Osteoblast (primary cell): ENCODE data around the gene LOXL4. TPM values are rescaled to one million over a fixed set of nuclear protein-coding genes. Genes with fewer than 3 reads are reported as not detected.

Experiments used
- DNase-seq: peaks from one replicate; pipeline ENCODE4 v3.0.0; 2011; ENCODE audit warnings: low spot score, mixed read lengths; ENCODE audit not compliant: insufficient read length; ENCODE audit errors: missing footprints
- H2AFZ ChIP-seq: 2 replicates; pipeline ENCODE4 v1.6.0; 2011; ENCODE audit warnings: mild to moderate bottlenecking, low read length
- H3K27ac ChIP-seq: 2 replicates; pipeline ENCODE4 v1.5.1; 2011; ENCODE audit warnings: mild to moderate bottlenecking, low read depth, low read length, moderate library complexity
- H3K27me3 ChIP-seq: 2 replicates; pipeline ENCODE4 v1.6.0; 2012; ENCODE audit warnings: mild to moderate bottlenecking, control low read depth, inconsistent platforms, low read length, moderate library complexity; ENCODE audit not compliant: insufficient read depth
- H3K36me3 ChIP-seq: 2 replicates; pipeline ENCODE4 v1.5.1; 2011; ENCODE audit warnings: mild to moderate bottlenecking, low read length, control low read depth, moderate library complexity; ENCODE audit not compliant: insufficient read depth
- H3K4me1 ChIP-seq: 2 replicates; pipeline ENCODE4 v1.5.1; 2011; ENCODE audit warnings: mild to moderate bottlenecking, low read length, control low read depth, moderate library complexity; ENCODE audit not compliant: insufficient read depth
- H3K4me2 ChIP-seq: 2 replicates; pipeline ENCODE4 v1.6.0; 2011; ENCODE audit warnings: mild to moderate bottlenecking, low read length; ENCODE audit not compliant: insufficient read depth
- H3K4me3 ChIP-seq: fragments of 200-600 bp; sonication (generic); 3 replicates; pipeline ENCODE4 v1.5.1; 2012; ENCODE audit warnings: mild to moderate bottlenecking, low read length, inconsistent platforms; ENCODE audit not compliant: insufficient read depth
- H3K79me2 ChIP-seq: 2 replicates; pipeline ENCODE4 v1.6.0; 2012; ENCODE audit warnings: mild to moderate bottlenecking, low read length, control low read depth, inconsistent platforms; ENCODE audit not compliant: insufficient read depth
- H3K9me3 ChIP-seq: 2 replicates; pipeline ENCODE4 v1.5.1; 2011; ENCODE audit warnings: low read depth, low read length, control low read depth
- H4K20me1 ChIP-seq: 2 replicates; pipeline ENCODE4 v1.6.0; 2012; ENCODE audit warnings: mild to moderate bottlenecking, low read length, control low read depth; ENCODE audit not compliant: insufficient read depth
- total RNA-seq: library from RNA; depleted of rRNA; stranded (reverse); fragments of >200 nt; gene quantifications from 2 replicates; pipeline ENCODE4 v1.2.3, GENCODE V29; 2012
- TF ChIP-seq, protein P1 (sequence below): IDR thresholded peaks from 2 replicates; pipeline ENCODE4 v1.5.1; 2011; ENCODE audit warnings: mild to moderate bottlenecking, low read depth, low read length, moderate library complexity; ENCODE audit errors: extremely low read depth

LOXL4 gene
- total RNA-seq, 1 donor: 36.6 TPM

DNA sequence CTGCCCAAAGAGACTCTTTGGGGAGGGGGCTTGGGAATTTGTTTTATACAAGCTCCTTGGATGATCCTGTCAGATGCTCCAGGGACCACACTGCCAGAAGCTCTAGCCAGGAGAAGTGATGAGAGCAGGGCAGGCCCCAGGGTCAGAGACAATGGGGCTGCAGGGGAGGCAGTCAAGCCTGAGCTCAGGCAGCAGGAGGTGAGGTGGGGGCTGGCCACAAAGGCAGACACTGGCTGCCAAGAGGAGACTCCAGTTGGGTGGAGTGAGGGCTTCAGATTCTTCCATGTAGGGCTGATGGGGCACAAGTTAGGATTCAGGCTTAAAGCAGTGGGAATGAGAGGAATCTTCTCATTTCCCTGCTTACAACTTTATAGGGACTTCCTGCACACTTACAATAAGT is 35.6 kb upstream of the LOXL4 start:
- Histone ChIP-seq H3K36me3 (no peaks in the 10 kb centered on the region), H3K27me3 (peaks cover 18% of the 10 kb centered on the region), H3K4me3 (no peak overlapping the region), H3K4me2 (no peak overlapping the region), H3K4me1 (no peaks in the 10 kb centered on the region), H3K27ac (no peak overlapping the region), H2AFZ (no peak overlapping the region), H3K9me3 (no peaks in the 10 kb centered on the region), H4K20me1 (no peaks in the 10 kb centered on the region), H3K79me2 (no peaks in the 10 kb centered on the region)
- DNase-seq: no peak
- TF ChIP-seq, protein P1, sequence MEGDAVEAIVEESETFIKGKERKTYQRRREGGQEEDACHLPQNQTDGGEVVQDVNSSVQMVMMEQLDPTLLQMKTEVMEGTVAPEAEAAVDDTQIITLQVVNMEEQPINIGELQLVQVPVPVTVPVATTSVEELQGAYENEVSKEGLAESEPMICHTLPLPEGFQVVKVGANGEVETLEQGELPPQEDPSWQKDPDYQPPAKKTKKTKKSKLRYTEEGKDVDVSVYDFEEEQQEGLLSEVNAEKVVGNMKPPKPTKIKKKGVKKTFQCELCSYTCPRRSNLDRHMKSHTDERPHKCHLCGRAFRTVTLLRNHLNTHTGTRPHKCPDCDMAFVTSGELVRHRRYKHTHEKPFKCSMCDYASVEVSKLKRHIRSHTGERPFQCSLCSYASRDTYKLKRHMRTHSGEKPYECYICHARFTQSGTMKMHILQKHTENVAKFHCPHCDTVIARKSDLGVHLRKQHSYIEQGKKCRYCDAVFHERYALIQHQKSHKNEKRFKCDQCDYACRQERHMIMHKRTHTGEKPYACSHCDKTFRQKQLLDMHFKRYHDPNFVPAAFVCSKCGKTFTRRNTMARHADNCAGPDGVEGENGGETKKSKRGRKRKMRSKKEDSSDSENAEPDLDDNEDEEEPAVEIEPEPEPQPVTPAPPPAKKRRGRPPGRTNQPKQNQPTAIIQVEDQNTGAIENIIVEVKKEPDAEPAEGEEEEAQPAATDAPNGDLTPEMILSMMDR: no peak

DNA sequence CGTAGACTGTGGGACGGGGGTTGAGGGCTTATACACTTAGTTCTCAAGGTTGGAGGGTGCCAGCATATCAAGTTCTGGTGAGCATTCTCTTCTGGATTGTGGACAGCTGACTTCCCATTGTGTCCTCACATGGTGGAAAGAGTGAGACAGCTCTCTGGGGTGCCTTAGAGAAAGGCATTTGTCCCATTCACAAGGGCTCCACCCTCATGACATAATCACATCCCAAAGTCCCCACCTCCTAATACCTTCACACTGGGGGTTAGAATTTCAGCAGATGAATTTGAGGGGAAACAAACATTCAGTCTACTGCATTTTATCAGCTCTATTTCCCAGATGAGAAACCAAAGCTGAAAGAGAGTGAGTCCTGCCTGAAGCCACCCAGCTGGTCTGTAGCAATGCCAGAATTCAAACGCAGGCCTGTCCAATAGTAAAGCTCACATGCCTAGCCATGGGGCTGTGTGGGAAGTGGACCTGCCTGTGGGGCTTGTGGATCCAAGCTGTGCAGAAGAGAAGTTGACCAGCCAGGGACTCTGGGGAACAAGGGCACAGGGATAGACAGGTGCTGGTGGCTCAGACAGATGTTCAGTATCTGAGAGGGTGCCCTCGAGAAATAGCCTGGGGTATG is 34.9 kb upstream of the LOXL4 start:
- no peaks in the 10 kb centered on the region for H3K79me2 ChIP-seq
- H3K4me2 ChIP-seq: no peak overlapping the region
- TF ChIP-seq, protein P1: no peak
- no peak overlapping the region for H2AFZ ChIP-seq
- DNase-seq: no peak
- no peak overlapping the region for H3K4me3 ChIP-seq
- no peaks in the 10 kb centered on the region for H3K36me3 ChIP-seq
- no peaks in the 10 kb centered on the region for H3K9me3 ChIP-seq
- no peak overlapping the region for H3K27ac ChIP-seq
- no peaks in the 10 kb centered on the region for H3K4me1 ChIP-seq
- H4K20me1 ChIP-seq: no peaks in the 10 kb centered on the region
- H3K27me3 ChIP-seq: peaks cover 18% of the 10 kb centered on the region

DNA sequence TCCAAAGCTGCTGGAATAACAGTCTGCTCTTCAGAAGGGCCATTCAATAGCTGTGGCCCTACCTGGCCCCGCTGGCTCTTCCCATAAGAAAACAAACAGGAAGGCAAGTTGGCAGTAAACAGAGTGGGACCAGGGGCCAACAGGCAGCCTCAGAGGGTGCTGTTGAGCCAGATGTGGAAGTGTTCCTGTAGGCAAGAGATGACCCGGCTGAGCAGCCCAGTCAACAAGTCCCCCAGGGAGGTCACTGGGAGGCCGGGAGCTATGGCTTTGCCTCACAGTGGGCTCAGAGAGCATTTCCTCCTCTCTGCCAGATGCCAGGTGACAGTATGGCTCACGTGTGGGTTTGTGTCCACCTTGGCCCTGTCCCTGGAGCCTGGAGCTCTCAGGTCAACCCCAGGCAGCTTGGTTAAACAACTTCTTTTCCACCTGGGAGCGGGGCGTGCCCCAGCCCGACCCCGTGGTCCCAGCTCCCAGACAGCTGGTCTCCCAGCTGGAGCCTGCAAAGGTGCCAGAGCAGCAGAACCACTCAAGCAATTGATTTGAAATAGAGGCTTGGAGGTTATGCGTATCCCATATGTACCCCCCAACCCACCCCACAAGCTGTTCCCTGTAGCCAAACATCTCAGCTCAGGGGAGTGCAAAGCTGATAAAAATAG is 33.8 kb upstream of the LOXL4 start:
- H4K20me1 ChIP-seq: no peaks in the 10 kb centered on the region
- H3K4me3 ChIP-seq: no peak overlapping the region
- no peaks in the 10 kb centered on the region for H3K36me3 ChIP-seq
- TF ChIP-seq, protein P1: no peak
- no peak for DNase-seq
- H3K27me3 ChIP-seq: peaks cover 18% of the 10 kb centered on the region
- peaks cover 1% of the 10 kb centered on the region for H3K4me1 ChIP-seq
- no peak overlapping the region for H2AFZ ChIP-seq
- no peaks in the 10 kb centered on the region for H3K9me3 ChIP-seq
- H3K4me2 ChIP-seq: no peak overlapping the region
- no peak overlapping the region for H3K27ac ChIP-seq
- H3K79me2 ChIP-seq: no peaks in the 10 kb centered on the region

DNA sequence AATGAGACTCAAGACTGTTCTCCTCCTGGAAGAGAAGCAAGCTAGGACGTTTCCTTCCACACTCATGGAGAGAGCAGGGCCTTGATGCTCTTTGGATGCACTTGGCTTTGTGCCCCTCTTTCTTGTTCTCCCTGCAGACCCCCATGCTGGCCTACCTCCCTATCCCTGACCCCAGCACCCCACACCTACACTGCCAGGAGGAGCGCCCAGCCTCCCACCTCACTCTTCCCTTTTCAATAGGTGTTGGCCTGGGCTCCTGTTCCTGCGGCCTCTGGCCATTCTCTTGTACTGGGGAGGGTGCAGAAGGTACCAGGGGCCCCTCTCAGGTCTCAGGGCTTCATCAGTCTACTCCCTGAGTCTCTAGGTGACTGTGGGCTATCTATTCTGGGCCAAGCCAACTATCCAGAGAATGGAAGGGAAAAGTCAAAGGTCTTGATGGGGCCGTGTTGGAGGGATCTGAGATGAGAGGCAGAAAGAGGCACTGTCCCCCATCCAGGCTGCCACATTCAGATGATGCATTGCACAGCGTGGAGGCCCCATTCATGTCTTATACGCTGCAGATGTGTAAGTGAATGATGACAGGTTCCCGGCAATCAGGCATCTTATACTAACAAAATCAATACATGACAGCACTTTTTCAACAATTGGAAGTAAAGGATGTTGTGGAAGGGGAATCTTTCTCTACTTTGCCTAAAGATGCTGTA is 32.7 kb upstream of the LOXL4 start:
- Histone ChIP-seq H3K79me2 (no peaks in the 10 kb centered on the region), H3K4me2 (no peak overlapping the region), H3K4me3 (no peak overlapping the region), H4K20me1 (no peaks in the 10 kb centered on the region), H3K36me3 (no peaks in the 10 kb centered on the region), H3K27ac (no peak overlapping the region), H3K4me1 (peaks cover 12% of the 10 kb centered on the region), H2AFZ (no peak overlapping the region), H3K9me3 (no peaks in the 10 kb centered on the region), H3K27me3 (peaks cover 18% of the 10 kb centered on the region)
- TF ChIP-seq, protein P1: no peak
- DNase-seq: no peak
